HS-27A (cell line): ENCODE data around the gene ALAS1.
"Not testable (repeated sequence)": the region's sequence is repeated elsewhere in the genome, so short reads cannot be mapped to it uniquely, and the experiment has no call there.

ENCODE experiments used
- DNase-seq: peaks from one replicate; pipeline ENCODE4 v3.0.0-alpha.2; 2012; ENCODE audit warnings: low read depth, missing footprints

Gene ALAS1

GRCh38 chr3:52176951-52177700 is 20.8 kb upstream of the ALAS1 start:
- no peak for DNase-seq

- DNase-seq, result no peak
These were observed 20.3 kb upstream of the ALAS1 start for GRCh38 chr3:52177701-52178042.

- not testable (repeated sequence) for DNase-seq
These were observed 19.8 kb upstream of the ALAS1 start for GRCh38 chr3:52178126-52178525.

GRCh38 chr3:52178537-52178936 is 19.4 kb upstream of the ALAS1 start:
- DNase-seq, result no peak

GRCh38 chr3:52181543-52181942 is 16.4 kb upstream of the ALAS1 start:
- no peak for DNase-seq

GRCh38 chr3:52182196-52182595 is 15.8 kb upstream of the ALAS1 start:
- no peak for DNase-seq

GRCh38 chr3:52182691-52183090 is 15.3 kb upstream of the ALAS1 start:
- no peak for DNase-seq

GRCh38 chr3:52183786-52184445 is 14.0 kb upstream of the ALAS1 start:
- DNase-seq, result no peak

- no peak for DNase-seq
These were observed 13.3 kb upstream of the ALAS1 start for GRCh38 chr3:52184690-52185089.

- DNase-seq, result no peak
These were observed 12.6 kb upstream of the ALAS1 start for GRCh38 chr3:52185311-52185710.

GRCh38 chr3:52185837-52186236 is 12.1 kb upstream of the ALAS1 start:
- DNase-seq, result no peak

- DNase-seq, result no peak
These were observed 11.2 kb upstream of the ALAS1 start for GRCh38 chr3:52186729-52187128.

- no peak for DNase-seq
These were observed 9.4 kb upstream of the ALAS1 start for GRCh38 chr3:52188556-52188955.

- peak; percentile 57 for DNase-seq
These were observed 7.5 kb upstream of the ALAS1 start for GRCh38 chr3:52190294-52191074.

- no peak for DNase-seq
These were observed 6.3 kb upstream of the ALAS1 start for GRCh38 chr3:52191663-52192062.

- peak; percentile 35 for DNase-seq
These were observed 4.9 kb upstream of the ALAS1 start for GRCh38 chr3:52193065-52193464.

- no peak for DNase-seq
These were observed 3.3 kb upstream of the ALAS1 start for GRCh38 chr3:52194485-52195290.

GRCh38 chr3:52195291-52195597 is 2.7 kb upstream of the ALAS1 start:
- DNase-seq, result no peak

GRCh38 chr3:52195823-52196331 is 2.1 kb upstream of the ALAS1 start:
- DNase-seq, result no peak

- no peak for DNase-seq
These were observed 983 bp upstream of the ALAS1 start for GRCh38 chr3:52196977-52197376.

GRCh38 chr3:52197499-52197841 is 490 bp upstream of the ALAS1 start:
- DNase-seq, result no peak
